ENCODE results near the gene CHST5.
"Not testable (repeated sequence)": the region's sequence is repeated elsewhere in the genome, so short reads cannot be mapped to it uniquely, and the experiment has no call there.

The CHST5 gene

GRCh38 chr16:75546293-75546692 lies 10.4 kb upstream of the CHST5 start:
- H3K79me2 ChIP-seq (ENCODE audit: insufficient read depth, low read length): no peaks in the 10 kb centered on the region
- peaks cover 7% of the 10 kb centered on the region; the same call in 1 of the 2 replicates for H3K4me1 ChIP-seq (ENCODE audit: insufficient read depth, low read length)
- no peaks in the 10 kb centered on the region for H3K36me3 ChIP-seq (ENCODE audit: insufficient read depth, low read length)
- ATAC-seq (ENCODE audit: insufficient read depth, low read depth): no peak
- H2AFZ ChIP-seq (ENCODE audit: low read depth, low read length): no peak overlapping the region
- H3K4me3 ChIP-seq (ENCODE audit: low read depth in 1 of 2, low read length in 2 of 2): no peak overlapping the region
- no peak overlapping the region for H3K4me2 ChIP-seq (ENCODE audit: insufficient read depth, low read length)
- H4K20me1 ChIP-seq (ENCODE audit: insufficient read depth, low read length): no peaks in the 10 kb centered on the region
- no peak overlapping the region for H3K9ac ChIP-seq (ENCODE audit: low read depth, low read length)
- H3K27me3 ChIP-seq (ENCODE audit: insufficient read depth, low read length, poor library complexity): no peaks in the 10 kb centered on the region
- no peak overlapping the region for H3K27ac ChIP-seq (ENCODE audit: low read length)
- no peak for DNase-seq
- TF ChIP-seq, protein P1, sequence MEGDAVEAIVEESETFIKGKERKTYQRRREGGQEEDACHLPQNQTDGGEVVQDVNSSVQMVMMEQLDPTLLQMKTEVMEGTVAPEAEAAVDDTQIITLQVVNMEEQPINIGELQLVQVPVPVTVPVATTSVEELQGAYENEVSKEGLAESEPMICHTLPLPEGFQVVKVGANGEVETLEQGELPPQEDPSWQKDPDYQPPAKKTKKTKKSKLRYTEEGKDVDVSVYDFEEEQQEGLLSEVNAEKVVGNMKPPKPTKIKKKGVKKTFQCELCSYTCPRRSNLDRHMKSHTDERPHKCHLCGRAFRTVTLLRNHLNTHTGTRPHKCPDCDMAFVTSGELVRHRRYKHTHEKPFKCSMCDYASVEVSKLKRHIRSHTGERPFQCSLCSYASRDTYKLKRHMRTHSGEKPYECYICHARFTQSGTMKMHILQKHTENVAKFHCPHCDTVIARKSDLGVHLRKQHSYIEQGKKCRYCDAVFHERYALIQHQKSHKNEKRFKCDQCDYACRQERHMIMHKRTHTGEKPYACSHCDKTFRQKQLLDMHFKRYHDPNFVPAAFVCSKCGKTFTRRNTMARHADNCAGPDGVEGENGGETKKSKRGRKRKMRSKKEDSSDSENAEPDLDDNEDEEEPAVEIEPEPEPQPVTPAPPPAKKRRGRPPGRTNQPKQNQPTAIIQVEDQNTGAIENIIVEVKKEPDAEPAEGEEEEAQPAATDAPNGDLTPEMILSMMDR (IDR thresholded peaks at IDR 0.05; ENCODE audit: borderline replicate concordance, extremely low read depth, low read length, poor library complexity, severe bottlenecking): no peak
- no peak for TF ChIP-seq EZH2 (IDR thresholded peaks at IDR 0.05; ENCODE audit: borderline replicate concordance, low read depth, low read length, severe bottlenecking)
- H3K9me3 ChIP-seq (ENCODE audit: insufficient read depth, low read length, severe bottlenecking): no peaks in the 10 kb centered on the region

DNA sequence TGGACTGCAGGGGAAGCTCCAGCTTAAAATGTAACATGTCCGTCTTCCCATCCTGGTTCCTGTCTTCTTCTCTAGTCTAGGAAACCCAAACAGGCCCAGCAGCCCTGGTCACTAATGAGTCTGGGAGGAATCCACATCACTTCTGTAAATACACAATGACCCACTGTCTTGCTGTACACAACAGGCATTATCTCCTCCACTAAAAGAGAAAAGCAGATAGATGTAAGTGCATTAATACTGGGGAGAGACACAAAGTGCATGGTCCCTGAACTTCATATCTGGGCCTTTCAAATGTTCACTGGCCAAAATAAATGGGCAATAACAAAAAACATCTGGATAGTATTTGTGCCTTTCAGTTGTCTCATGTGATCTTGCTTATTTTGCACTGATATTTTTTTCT lies 10.0 kb upstream of the CHST5 start:
- not testable (repeated sequence) for H3K4me2 ChIP-seq (ENCODE audit: insufficient read depth, low read length); H3K4me3 ChIP-seq (ENCODE audit: low read depth in 1 of 2, low read length in 2 of 2); H3K9me3 ChIP-seq (ENCODE audit: insufficient read depth, low read length, severe bottlenecking); H3K4me1 ChIP-seq (ENCODE audit: insufficient read depth, low read length); H3K36me3 ChIP-seq (ENCODE audit: insufficient read depth, low read length); ATAC-seq (ENCODE audit: insufficient read depth, low read depth); H4K20me1 ChIP-seq (ENCODE audit: insufficient read depth, low read length); H3K27ac ChIP-seq (ENCODE audit: low read length); DNase-seq; H2AFZ ChIP-seq (ENCODE audit: low read depth, low read length); H3K27me3 ChIP-seq (ENCODE audit: insufficient read depth, low read length, poor library complexity); H3K9ac ChIP-seq (ENCODE audit: low read depth, low read length); H3K79me2 ChIP-seq (ENCODE audit: insufficient read depth, low read length)

DNA sequence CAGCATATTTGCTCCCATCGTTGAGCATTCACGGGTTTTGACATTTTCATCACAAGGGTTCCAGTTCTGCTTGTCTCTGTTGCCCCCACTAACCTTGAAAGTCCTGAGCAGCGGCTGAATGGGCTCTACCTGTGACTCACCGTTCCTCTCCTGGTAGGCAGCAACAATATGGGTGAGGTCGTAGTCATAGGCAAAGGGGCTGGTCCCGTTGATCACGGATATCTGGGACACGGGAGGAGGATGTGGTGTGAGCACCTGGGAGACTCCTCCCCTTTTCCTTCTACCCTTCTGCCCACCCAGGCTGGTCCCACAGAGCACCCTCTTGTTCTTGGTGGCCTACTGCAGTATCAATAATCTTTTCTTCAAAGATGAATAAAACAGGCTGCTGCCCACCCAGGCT lies 6.6 kb upstream of the CHST5 start:
- H3K4me3 ChIP-seq (ENCODE audit: low read depth in 1 of 2, low read length in 2 of 2); ATAC-seq (ENCODE audit: insufficient read depth, low read depth); H3K9me3 ChIP-seq (ENCODE audit: insufficient read depth, low read length, severe bottlenecking); H3K27ac ChIP-seq (ENCODE audit: low read length); H2AFZ ChIP-seq (ENCODE audit: low read depth, low read length); H3K4me1 ChIP-seq (ENCODE audit: insufficient read depth, low read length); H3K36me3 ChIP-seq (ENCODE audit: insufficient read depth, low read length); DNase-seq; H4K20me1 ChIP-seq (ENCODE audit: insufficient read depth, low read length); H3K79me2 ChIP-seq (ENCODE audit: insufficient read depth, low read length); H3K27me3 ChIP-seq (ENCODE audit: insufficient read depth, low read length, poor library complexity); H3K9ac ChIP-seq (ENCODE audit: low read depth, low read length); H3K4me2 ChIP-seq (ENCODE audit: insufficient read depth, low read length): not testable (repeated sequence)

- Histone ChIP-seq H3K9ac (ENCODE audit: low read depth, low read length) (no peak overlapping the region), H3K4me2 (ENCODE audit: insufficient read depth, low read length) (no peak overlapping the region), H3K4me1 (ENCODE audit: insufficient read depth, low read length) (no peaks in the 10 kb centered on the region), H3K79me2 (ENCODE audit: insufficient read depth, low read length) (no peaks in the 10 kb centered on the region), H3K36me3 (ENCODE audit: insufficient read depth, low read length) (no peaks in the 10 kb centered on the region), H3K9me3 (ENCODE audit: insufficient read depth, low read length, severe bottlenecking) (no peaks in the 10 kb centered on the region), H3K27me3 (ENCODE audit: insufficient read depth, low read length, poor library complexity) (no peaks in the 10 kb centered on the region), H2AFZ (ENCODE audit: low read depth, low read length) (no peak overlapping the region), H3K27ac (ENCODE audit: low read length) (no peak overlapping the region), H4K20me1 (ENCODE audit: insufficient read depth, low read length) (no peaks in the 10 kb centered on the region), H3K4me3 (ENCODE audit: low read depth in 1 of 2, low read length in 2 of 2) (no peak overlapping the region)
- ATAC-seq (ENCODE audit: insufficient read depth, low read depth) (no peak), DNase-seq (no peak)
- TF ChIP-seq, protein P1 (IDR thresholded peaks at IDR 0.05; ENCODE audit: borderline replicate concordance, extremely low read depth, low read length, poor library complexity, severe bottlenecking): no peak
- TF ChIP-seq EZH2 (IDR thresholded peaks at IDR 0.05; ENCODE audit: borderline replicate concordance, low read depth, low read length, severe bottlenecking): no peak
Observed at GRCh38 chr16:75541236-75541635, 5.3 kb upstream of the CHST5 start.

- H3K27me3 ChIP-seq (ENCODE audit: insufficient read depth, low read length, poor library complexity); H3K4me1 ChIP-seq (ENCODE audit: insufficient read depth, low read length); H3K36me3 ChIP-seq (ENCODE audit: insufficient read depth, low read length); H3K27ac ChIP-seq (ENCODE audit: low read length); H3K9ac ChIP-seq (ENCODE audit: low read depth, low read length); H3K9me3 ChIP-seq (ENCODE audit: insufficient read depth, low read length, severe bottlenecking); ATAC-seq (ENCODE audit: insufficient read depth, low read depth); H2AFZ ChIP-seq (ENCODE audit: low read depth, low read length); H3K4me3 ChIP-seq (ENCODE audit: low read depth in 1 of 2, low read length in 2 of 2); H3K79me2 ChIP-seq (ENCODE audit: insufficient read depth, low read length); DNase-seq; H3K4me2 ChIP-seq (ENCODE audit: insufficient read depth, low read length); H4K20me1 ChIP-seq (ENCODE audit: insufficient read depth, low read length): not testable (repeated sequence)
Observed at GRCh38 chr16:75538882-75539565, 3.1 kb upstream of the CHST5 start.
